Measurements from ENCODE around the gene LFNG.

- TF ChIP-seq CTCF (IDR thresholded peaks at IDR 0.05) = no peak
- no peak for TF ChIP-seq REST (IDR thresholded peaks at IDR 0.05; ENCODE audit: insufficient read depth in 1 of 2, low read depth in 2 of 2, low read length in 1 of 2)
- TF ChIP-seq POLR2AphosphoS5 (IDR thresholded peaks at IDR 0.05; ENCODE audit: low read depth, low read length) = no peak
- no peak for TF ChIP-seq SIN3A (IDR thresholded peaks at IDR 0.05; ENCODE audit: borderline replicate concordance, insufficient read depth, low read depth, low read length)
- no peak for TF ChIP-seq TCF7L2 (IDR thresholded peaks at IDR 0.05; ENCODE audit: low read depth, low read length)
These were observed 19.7 kb downstream of the LFNG start for GRCh38 chr7:2539031-2539911.
